LNCaP clone FGC (cell line): ENCODE data around the gene EXOC6B.

ENCODE experiments used
- DNase-seq: peaks from one replicate; pipeline ENCODE4 v3.0.0-alpha.2; 2011; ENCODE audit warnings: low read depth
- H3K4me3 ChIP-seq: 2 replicates; pipeline ENCODE4 v1.5.1; 2011; ENCODE audit warnings: mild to moderate bottlenecking, low read depth, low read length, control low read depth
- TF ChIP-seq, protein P1 (sequence below): IDR thresholded peaks from 2 replicates; pipeline ENCODE4 v1.5.1; 2012; ENCODE audit warnings: mild to moderate bottlenecking; ENCODE audit not compliant: control insufficient read depth, insufficient read depth; ENCODE audit errors: extremely low read depth

Gene EXOC6B

DNA sequence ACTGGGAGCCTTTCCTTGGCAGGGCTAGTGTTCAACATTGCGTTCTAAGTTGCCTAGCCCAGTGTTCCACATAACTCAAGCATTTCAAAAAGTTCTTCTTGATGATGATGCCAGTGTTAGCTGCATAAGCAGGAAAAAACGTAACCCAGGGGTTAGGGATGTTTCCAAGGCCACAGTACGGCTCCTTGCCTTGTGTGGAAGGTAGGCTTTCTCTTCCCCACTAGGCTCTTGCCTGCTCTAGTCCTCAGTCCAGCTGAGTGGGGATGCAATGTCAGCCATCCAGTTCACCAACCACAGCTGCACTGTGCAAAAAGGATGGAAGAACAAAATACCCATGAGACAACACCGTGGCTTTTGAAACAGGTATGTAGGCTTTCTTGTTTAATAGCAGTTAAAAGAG lies 650.2 kb downstream of the EXOC6B start:
- no peak for DNase-seq
- H3K4me3 ChIP-seq, result no peak overlapping the region
- TF ChIP-seq, protein P1, sequence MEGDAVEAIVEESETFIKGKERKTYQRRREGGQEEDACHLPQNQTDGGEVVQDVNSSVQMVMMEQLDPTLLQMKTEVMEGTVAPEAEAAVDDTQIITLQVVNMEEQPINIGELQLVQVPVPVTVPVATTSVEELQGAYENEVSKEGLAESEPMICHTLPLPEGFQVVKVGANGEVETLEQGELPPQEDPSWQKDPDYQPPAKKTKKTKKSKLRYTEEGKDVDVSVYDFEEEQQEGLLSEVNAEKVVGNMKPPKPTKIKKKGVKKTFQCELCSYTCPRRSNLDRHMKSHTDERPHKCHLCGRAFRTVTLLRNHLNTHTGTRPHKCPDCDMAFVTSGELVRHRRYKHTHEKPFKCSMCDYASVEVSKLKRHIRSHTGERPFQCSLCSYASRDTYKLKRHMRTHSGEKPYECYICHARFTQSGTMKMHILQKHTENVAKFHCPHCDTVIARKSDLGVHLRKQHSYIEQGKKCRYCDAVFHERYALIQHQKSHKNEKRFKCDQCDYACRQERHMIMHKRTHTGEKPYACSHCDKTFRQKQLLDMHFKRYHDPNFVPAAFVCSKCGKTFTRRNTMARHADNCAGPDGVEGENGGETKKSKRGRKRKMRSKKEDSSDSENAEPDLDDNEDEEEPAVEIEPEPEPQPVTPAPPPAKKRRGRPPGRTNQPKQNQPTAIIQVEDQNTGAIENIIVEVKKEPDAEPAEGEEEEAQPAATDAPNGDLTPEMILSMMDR, result no peak

GRCh38 chr2:72173640-72174321 lies 652.1 kb downstream of the EXOC6B start:
- TF ChIP-seq, protein P1, result no peak
- H3K4me3 ChIP-seq, result no peak overlapping the region
- DNase-seq, result no peak

GRCh38 chr2:72172478-72172877 lies 653.4 kb downstream of the EXOC6B start:
- no peak for DNase-seq
- TF ChIP-seq, protein P1, result no peak
- H3K4me3 ChIP-seq, result no peak overlapping the region

DNA sequence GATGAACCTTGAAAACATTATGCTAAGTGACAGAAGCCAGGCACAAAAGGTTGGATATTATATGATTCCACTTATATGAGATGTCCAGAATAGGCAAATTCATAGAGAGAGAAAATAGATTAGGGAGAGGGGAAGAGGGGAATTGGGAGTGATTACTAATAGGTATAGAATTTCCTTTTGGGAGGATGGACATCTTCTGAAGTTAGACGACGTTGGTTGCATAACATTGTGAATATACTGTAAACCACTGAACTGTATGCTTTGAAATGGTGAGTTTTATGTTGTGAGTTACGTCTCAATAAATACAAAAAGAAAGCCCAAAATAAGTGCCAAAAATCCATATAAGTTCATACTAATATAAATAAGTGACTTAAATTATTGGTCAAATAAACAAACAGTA lies 659.6 kb downstream of the EXOC6B start:
- DNase-seq, result no peak
- TF ChIP-seq, protein P1, result no peak
- H3K4me3 ChIP-seq, result no peak overlapping the region

DNA sequence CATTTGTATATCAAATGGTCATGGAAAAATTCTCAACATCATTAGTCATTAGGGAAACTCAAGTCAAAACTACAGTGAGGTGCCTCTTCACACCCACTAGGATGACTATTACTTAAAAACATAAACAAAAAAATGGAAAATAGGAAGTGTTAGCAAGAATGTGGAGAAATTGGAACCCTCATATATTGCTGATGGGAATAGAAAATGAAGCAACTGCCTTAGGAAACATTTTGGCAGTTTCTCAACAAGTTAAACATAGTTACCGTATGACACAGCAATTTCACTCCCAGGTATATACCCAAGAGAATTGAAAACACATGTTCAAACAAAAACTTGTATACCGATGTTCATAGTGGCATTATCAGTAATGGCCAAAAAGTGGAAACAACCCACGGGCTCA lies 660.0 kb downstream of the EXOC6B start:
- no peak overlapping the region for H3K4me3 ChIP-seq
- TF ChIP-seq, protein P1, result no peak
- DNase-seq, result no peak

GRCh38 chr2:72162574-72162973 lies 663.3 kb downstream of the EXOC6B start:
- TF ChIP-seq, protein P1, result no peak
- DNase-seq, result no peak
- no peak overlapping the region for H3K4me3 ChIP-seq
